ENCODE results near the gene NTSR2.

Gene NTSR2

GRCh38 chr2:11613297-11613696 lies 56.7 kb downstream of the NTSR2 start:
- no peak for TF ChIP-seq CTCF (IDR thresholded peaks at IDR 0.05; ENCODE audit: borderline replicate concordance, control extremely low read depth, extremely low read depth, insufficient read depth, missing control alignments)
- no peak for DNase-seq (ENCODE audit: low spot score)
- in situ Hi-C loops (cut with MboI; ENCODE audit: low sequenced_read_pairs, unreplicated experiment), result no loop called here

GRCh38 chr2:11612553-11613215 lies 57.3 kb downstream of the NTSR2 start:
- no peak for TF ChIP-seq CTCF (IDR thresholded peaks at IDR 0.05; ENCODE audit: borderline replicate concordance, control extremely low read depth, extremely low read depth, insufficient read depth, missing control alignments)
- in situ Hi-C loops (cut with MboI; ENCODE audit: low sequenced_read_pairs, unreplicated experiment), result no loop called here
- no peak for DNase-seq (ENCODE audit: low spot score)

- no peak for TF ChIP-seq CTCF (IDR thresholded peaks at IDR 0.05; ENCODE audit: borderline replicate concordance, control extremely low read depth, extremely low read depth, insufficient read depth, missing control alignments)
- no peak for DNase-seq (ENCODE audit: low spot score)
- in situ Hi-C loops (cut with MboI; ENCODE audit: low sequenced_read_pairs, unreplicated experiment), result no loop called here
Observed at GRCh38 chr2:11611251-11611650, 58.7 kb downstream of the NTSR2 start.

- DNase-seq (ENCODE audit: low spot score), result no peak
- TF ChIP-seq CTCF (IDR thresholded peaks at IDR 0.05; ENCODE audit: borderline replicate concordance, control extremely low read depth, extremely low read depth, insufficient read depth, missing control alignments), result no peak
Observed at GRCh38 chr2:11610624-11611242, 59.3 kb downstream of the NTSR2 start.

More at GRCh38 chr2:11610624-11611242, 59.3 kb downstream of the NTSR2 start:
- in situ Hi-C loops (cut with MboI; ENCODE audit: low sequenced_read_pairs, unreplicated experiment), result no loop called here
